HG03045 (cell line): ENCODE measurements around the gene STPG3.
"Not testable (repeated sequence)": the region's sequence is repeated elsewhere in the genome, so short reads cannot be mapped to it uniquely, and the experiment has no call there.

Experiments
- ATAC-seq: cut with Tn5 transposase; IDR thresholded peaks from one replicate; pipeline ENCODE4 v1.9.1; 2021; ENCODE audit warnings: mild to moderate bottlenecking, moderate library complexity; ENCODE audit not compliant: unreplicated experiment

The STPG3 gene

DNA sequence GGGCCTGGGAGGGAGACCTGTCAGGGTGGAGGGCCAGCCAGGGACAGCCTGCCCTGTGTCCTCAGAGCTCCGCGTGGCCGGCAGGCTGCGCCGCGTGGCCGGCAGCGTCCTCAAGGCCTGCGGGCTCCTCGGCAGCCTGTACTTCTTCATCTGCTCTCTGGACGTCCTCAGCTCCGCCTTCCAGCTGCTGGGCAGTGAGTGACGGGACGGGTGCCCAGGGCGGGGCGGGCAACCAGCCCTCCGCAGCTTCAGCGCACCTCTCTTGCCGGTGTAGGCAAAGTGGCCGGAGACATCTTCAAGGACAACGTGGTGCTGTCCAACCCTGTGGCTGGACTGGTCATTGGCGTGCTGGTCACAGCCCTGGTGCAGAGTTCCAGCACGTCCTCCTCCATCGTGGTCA lies 18.6 kb upstream of the STPG3 start:
- no peak for ATAC-seq

DNA sequence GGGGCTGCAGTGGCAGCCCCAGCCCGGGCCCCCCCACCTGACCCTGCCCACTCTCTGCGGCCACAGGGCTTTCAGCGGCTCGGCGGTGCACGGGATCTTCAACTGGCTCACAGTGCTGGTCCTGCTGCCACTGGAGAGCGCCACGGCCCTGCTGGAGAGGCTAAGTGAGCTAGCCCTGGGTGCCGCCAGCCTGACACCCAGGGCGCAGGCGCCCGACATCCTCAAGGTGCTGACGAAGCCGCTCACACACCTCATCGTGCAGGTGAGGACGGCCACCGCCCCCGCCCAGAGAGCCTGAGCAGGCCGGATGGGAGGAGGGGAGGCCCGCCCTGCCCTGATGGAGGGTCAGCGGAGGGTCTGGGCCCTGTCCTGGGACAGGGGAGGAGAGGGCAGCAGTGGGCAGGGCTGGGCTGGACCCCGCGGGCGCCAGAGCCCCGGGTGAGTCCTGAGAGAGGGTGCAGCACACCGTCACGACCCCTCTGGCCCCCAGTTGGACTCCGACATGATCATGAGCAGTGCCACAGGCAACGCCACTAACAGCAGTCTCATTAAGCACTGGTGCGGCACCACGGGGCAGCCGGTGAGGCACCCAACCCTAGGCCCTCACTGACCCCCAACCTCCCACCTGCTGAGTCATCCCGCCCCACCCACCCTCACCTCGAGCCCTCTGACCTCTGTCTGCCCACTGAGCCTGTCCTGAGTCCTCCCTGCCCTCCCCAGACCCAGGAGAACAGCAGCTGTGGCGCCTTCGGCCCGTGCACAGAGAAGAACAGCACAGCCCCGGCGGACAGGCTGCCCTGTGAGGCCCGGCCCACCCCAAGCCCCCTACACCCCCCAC lies 17.7 kb upstream of the STPG3 start:
- no peak for ATAC-seq

DNA sequence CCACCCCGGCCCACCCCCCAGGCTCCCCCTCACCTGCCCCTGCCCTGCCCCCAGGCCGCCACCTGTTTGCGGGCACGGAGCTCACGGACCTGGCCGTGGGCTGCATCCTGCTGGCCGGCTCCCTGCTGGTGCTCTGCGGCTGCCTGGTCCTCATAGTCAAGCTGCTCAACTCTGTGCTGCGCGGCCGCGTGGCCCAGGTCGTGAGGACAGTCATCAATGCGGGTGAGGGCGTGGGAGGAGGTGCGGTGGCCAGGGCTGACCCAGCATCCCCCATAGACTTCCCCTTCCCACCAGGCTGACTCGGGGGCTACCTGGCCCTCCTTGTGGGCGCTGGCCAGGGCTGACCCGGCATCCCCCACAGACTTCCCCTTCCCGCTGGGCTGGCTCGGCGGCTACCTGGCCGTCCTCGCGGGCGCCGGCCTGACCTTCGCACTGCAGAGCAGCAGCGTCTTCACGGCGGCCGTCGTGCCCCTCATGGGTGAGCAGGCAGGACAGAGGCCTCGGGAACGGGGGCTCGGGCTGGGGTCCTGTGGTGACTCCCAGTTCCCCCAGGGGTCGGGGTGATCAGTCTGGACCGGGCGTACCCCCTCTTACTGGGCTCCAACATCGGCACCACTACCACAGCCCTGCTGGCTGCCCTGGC lies 16.9 kb upstream of the STPG3 start:
- no peak for ATAC-seq

DNA sequence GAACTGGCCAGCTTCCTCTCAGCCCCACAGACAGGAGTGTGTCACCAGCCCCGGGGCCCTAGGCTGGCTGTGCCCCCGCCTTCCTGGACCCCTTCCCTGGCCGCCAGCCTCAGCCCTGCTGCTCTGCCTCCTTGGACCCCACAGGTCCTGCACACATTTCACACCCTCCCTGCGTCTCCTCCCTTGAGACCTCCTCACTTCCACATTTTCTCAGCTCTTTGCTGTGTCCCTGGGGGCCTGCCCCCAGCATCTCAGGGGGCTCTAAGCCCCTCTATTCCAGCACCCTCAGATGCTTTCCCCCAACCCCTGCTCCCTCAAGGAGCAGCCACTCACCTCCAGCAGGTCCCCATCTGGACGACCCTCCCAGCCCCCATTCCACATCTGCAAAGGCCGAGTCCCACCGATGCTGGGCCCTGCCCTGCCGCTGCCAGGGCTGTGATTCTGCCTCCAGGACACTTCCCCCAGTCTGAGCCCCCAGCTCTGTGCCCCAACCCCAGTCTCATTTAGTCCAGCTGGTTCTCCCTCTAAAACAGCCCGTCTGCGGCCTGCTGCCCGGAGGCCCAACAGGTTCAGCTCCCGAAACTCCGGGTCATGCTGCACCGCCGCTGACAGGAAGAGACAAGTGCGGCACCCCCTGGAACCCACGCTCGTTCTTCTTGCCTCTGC lies 16.2 kb upstream of the STPG3 start:
- ATAC-seq: no peak

DNA sequence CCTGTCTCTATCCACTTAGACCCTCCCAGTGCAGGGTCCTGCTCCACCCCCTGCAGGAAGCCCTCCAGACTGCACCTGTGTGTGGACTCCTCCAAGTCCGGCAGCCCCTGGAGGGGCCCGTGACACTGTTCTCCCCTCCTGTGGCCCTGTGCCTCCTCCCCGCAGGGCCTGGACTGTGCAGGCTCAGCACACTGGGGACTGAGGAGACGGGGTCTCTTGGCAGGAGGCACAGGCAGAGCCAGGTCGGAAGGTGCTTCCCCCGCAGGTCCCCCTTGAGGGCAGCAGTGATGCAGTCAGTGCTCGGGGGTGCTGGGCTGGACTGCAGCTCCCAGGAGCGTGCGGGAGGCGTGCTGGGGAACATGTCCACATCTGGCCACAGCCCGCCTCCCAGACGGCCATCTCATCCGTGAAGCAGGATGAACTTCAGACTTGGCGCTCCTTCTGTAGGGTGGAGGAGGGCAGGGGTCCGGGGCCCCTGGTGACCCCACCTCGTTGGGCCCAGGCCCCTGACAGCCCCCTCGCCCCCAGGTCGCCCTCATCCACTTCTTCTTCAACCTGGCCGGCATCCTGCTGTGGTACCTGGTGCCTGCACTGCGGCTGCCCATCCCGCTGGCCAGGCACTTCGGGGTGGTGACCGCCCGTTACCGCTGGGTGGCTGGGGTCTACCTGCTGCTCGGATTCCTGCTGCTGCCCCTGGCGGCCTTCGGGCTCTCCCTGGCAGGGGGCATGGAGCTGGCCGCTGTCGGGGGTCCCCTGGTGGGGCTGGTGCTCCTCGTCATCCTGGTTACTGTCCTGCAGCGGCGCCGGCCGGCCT lies 15.5 kb upstream of the STPG3 start:
- ATAC-seq: no peak

DNA sequence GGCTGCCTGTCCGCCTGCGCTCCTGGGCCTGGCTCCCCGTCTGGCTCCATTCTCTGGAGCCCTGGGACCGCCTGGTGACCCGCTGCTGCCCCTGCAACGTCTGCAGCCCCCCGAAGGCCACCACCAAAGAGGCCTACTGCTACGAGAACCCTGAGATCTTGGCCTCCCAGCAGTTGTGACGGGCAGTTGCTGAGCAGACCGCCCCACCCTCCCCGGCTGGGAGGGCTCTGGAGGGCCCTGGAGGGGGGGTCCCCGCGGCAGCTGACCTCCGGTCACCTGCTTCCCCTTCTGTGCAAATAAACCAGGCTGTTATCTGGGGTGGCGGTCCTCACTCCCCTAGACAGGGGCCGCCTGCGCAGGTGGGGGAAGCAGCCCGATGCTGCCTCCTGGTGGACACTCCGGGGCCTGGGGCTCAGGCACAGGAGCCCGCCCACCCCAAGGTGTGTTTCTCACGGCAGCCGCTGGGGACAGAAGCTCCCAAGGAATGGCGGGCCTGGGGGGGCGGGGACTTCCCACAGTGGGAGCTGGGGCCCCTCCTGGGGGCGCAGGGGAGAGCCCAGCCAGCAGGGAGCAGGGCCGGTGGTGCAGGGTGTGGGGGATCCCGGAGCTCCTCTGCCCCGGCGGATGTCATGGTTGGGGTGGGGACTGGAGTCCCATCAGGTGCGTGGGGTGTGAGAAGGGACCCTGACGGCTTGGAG lies 14.7 kb upstream of the STPG3 start:
- no peak for ATAC-seq

DNA sequence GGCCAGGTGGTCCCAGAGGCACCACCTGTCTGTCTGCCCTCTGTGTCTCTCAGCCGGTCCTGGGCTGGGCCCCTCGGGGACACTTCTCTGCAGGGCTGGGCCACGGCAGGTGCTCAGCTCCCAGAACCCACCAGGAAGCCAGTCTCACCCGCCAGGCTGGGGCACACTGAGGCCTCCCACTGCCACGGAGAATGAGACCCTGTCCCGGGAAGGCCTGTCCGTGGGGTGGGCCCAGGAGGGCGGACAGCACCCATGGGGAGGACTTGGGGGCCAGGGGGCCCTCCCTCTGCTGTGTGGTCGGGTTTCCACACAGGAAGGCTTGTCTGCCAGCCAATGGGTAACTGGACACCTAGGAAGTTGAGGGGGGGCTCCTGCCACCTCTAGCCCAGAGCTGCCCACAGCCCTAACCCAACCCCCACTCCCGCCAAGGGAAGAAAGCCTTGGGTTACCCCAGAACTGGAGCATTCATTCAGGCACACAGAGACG lies 14.1 kb upstream of the STPG3 start:
- ATAC-seq: no peak

DNA sequence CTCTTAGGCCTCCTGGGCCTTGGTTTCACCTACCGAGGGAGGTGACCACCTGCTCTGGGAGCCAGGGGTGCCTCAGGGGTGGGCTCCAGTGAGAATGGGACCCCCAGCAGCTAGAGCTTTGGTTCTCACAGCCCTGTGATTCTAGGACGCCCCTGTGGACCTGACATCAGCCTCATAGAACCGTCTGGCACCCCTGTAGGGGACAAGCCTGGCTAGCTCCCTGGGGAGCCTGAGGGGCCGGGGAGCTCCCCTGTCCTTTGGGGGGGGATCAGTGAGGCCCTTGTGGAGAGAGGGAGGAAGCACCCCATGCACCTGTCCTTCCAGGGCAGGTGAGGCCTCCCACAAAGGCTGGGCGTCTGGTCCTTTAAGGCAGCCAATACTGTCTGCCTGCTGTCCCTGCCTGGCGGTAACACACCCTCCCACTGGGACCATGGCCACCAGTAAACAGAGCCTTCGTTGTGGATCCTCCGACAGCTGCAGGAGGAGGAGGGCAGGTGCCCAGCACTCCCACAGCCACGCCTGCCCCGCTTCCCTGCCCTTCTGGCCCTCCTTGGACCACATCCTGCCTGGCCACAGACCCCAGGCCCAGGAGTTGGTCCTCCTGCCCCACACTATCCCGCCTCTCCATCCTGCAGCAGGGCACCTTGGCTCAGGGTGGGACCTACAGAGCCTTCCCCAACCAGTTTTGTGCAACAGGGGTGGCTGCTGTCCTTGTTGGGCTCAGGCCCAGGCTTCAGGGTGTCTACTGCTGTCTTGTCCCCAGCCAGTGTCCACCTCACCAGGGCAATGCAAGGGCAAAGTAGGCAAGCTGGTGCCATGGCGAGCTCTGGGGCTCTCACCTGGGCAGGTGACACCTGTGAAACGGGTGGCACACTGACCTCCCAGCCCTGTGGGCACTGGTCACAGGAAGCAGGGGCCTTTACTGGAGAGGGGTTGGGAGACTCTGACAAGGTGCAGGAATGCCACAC lies 13.0 kb upstream of the STPG3 start:
- ATAC-seq: no peak

DNA sequence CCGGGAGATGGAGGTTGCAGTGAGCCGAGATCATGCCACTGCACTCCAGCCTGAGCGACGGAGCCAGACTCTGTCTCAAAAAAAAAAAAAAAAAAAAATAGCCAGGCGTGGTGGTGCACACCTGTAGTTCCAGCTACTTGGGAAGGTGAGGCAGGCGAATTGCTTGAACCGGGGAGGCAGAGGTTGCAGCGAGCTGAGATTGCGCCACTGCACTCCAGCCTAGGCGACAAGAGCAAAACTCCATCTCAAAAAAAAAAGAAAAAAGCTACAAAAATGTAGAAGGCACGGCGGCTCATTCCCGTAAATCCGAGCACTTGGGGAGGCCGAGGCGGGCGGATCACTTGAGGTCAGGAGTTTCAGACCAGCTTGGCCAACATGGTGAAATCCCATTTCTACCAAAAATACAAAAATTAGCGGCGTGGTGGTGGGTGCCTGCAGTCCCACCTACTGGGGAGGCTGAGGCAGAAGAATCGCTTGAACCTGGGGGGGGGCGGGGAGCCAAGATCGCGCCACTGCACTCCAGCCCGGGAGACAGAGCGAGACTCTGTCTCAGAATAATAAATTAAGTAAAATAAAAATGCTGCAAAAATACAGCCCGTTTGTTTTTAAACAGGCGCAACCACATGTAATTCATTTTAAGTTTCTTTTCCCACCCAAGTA lies 11.4 kb upstream of the STPG3 start:
- ATAC-seq: not testable (repeated sequence)

DNA sequence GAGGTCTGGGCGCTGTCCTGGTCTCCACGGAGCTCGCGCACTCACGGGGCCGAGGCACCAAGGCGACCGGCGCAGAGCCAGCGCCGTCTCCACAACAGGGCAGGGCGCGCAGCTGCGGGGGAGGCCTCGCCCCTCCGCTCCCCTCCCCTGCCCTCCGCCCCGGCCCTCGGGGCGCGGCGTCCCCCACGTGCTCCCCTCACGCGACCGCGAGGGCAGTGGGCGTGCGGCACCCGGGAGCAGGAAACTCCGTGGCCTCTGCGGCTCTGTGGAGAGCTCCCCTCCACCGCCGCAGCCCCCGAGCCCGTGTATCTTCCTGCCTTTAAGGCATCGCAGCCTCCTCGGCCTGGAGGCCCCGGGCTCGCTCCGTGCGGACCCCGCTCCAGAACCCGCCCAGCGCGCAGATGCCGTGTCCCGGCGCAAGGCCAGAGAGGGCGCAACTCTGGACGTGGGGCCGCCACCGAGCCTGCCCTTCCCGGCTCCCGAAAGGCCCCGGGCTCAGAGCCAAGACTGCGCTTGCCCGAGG lies 10.7 kb upstream of the STPG3 start:
- ATAC-seq: peak; percentile 15

DNA sequence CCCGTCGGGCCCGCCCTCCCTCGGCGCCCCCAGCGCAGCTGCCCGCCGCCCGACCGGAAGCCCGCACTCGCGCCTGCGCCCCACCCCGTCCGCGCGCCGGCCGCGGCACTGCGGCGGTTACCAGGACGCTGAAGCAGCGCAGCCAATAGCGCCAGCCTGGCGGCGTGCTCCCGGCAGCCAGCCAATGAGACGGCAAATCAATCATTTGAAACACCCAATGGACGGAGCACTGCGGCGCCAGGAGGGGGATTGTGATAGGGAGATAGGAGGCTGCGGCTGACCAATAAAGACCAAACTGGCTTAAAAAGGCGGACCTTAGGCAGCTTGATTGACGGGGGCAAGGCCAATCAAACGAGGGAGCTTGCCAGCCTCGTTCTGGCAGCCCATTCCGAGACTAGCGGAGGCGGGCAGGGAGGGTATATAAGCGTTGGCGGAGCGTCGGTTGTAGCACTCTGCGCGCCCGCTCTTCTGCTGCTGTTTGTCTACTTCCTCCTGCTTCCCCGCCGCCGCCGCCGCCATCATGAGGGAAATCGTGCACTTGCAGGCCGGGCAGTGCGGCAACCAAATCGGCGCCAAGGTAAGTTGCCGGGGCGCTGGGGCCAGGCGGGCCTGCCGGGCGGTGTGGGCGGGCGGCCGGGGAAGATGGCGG lies 10.1 kb upstream of the STPG3 start, which contains the start of gene TUBB4B:
TSS of gene TUBB4B (plus strand) at position 447 of the 649 bp plus-strand sequence. CDS start at position 521, 74 bp downstream.
- ATAC-seq: peak; percentile 68

DNA sequence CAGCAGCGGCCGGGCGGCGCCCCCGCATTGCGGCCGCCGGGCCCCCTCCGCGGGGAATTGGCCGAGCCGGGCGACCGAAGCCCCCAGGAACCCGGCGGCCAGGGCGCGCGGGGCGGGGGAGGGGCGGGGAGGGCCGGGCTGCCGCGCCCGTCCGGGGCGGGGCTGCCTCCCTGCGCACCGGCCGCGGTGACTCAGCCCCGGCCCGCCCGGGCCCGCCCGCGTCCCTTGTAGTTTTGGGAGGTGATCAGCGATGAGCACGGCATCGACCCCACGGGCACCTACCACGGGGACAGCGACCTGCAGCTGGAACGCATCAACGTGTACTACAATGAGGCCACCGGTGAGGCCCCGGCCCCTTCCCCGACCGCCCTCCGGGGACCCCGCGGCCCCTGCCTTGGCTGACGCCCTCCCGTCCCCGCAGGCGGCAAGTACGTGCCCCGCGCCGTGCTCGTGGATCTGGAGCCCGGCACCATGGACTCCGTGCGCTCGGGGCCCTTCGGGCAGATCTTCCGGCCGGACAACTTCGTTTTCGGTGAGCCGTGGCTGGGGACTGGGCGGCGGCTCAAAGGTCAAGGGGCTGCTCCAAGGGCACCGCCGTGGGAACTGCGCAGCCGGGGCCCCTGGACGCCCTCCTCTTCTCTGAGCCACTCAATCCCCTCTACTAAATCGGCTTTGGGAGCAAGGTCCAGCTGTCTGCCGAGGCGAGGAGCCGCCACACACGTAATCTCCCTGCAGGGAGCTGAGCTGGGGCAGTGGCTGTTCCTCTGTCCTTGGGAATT lies 9.4 kb upstream of the STPG3 start:
- peak; percentile 5 for ATAC-seq

DNA sequence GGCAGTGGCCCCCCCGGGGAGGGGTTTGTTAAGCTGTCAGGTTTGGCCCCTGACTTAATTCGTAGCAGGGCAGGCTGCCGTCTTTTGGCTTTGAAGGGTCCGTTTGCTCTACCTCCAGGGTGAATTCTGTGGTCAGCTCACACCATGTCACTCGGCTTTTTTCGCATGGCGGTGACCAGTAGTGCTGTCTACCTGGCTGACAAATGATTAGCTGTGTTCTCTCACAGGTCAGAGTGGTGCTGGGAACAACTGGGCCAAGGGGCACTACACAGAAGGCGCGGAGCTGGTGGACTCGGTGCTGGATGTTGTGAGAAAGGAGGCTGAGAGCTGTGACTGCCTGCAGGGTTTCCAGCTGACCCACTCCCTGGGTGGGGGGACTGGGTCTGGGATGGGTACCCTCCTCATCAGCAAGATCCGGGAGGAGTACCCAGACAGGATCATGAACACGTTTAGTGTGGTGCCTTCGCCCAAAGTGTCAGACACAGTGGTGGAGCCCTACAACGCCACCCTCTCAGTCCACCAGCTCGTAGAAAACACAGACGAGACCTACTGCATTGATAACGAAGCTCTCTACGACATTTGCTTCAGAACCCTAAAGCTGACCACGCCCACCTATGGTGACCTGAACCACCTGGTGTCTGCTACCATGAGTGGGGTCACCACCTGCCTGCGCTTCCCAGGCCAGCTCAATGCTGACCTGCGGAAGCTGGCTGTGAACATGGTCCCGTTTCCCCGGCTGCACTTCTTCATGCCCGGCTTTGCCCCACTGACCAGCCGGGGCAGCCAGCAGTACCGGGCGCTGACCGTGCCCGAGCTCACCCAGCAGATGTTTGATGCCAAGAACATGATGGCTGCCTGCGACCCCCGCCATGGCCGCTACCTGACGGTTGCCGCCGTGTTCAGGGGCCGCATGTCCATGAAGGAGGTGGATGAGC lies 8.6 kb upstream of the STPG3 start:
- ATAC-seq: no peak

DNA sequence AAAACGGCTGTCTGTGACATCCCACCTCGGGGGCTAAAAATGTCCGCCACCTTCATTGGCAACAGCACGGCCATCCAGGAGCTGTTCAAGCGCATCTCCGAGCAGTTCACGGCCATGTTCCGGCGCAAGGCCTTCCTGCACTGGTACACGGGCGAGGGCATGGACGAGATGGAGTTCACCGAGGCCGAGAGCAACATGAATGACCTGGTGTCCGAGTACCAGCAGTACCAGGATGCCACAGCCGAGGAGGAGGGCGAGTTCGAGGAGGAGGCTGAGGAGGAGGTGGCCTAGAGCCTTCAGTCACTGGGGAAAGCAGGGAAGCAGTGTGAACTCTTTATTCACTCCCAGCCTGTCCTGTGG lies 7.8 kb upstream of the STPG3 start:
- not testable (repeated sequence) for ATAC-seq

DNA sequence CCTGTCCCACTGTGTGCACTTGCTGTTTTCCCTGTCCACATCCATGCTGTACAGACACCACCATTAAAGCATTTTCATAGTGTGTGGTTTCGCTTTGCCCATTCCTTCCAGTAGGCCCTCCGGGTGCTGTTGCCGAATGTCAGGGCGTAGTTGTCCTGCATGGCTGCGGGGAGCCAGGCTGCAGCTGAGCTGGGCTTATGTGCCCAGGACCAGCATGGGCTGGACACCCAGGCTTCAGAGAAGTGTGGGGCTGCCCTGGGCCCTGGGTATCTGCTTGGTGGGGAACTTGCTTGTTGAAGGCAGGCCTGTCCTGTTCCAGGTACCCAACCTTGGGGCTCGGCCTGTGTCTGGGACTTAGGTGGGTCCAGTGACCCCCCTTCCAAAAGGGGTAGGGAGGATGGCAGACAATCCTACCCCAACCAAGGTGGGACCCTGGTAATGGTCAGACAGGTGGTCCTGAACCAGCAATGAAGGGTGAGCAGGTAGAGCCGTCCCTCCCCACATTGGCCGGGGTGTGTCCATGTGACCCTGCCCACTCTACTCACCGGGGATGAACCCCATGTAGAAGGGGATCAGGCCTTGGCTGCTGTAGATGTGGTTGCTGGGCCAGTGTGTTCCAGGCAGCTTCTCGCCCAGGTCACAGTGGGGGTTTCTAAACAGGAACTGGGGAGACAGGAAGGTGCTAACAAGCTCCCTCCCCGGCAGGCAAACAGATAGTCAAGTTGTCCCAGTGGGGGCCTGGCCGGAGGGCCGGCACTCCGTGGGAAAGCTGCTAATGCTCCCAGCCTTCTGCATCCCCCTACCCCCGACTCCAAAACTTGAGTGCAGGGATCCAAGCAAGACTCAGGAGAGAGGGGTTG lies 7.2 kb upstream of the STPG3 start:
- no peak for ATAC-seq
